ENCODE results near the gene ADAMTS12.

The ADAMTS12 gene
- total RNA-seq, result 0 reads per million in 3 donors

- Histone ChIP-seq H3K4me1 (ENCODE audit: control insufficient read depth, insufficient read depth, low read length, poor library complexity, severe bottlenecking) (no peaks in the 10 kb centered on the region), H3K4me3 (ENCODE audit: insufficient read depth, low read depth, low read length, poor library complexity, severe bottlenecking) (no peak within 1 kb of the TSS), H3K9me3 (ENCODE audit: control insufficient read depth, low read length) (no peaks in the 10 kb centered on the region), H3K36me3 (ENCODE audit: control insufficient read depth, insufficient read depth, low read length) (no peaks in the 10 kb centered on the region), H3K27me3 (replicated peaks; ENCODE audit: control insufficient read depth, insufficient read depth, low read length, poor library complexity, severe bottlenecking) (no peaks in the 10 kb centered on the region), H3K27ac (ENCODE audit: insufficient read depth, low read length, poor library complexity, severe bottlenecking) (no peak within 1 kb of the TSS)
- DNase-seq, result no peak
These were observed at the start of gene ADAMTS12 for GRCh38 chr5:33891788-33892619. Gene ADAMTS12 (minus strand): TSS chr5:33891990. CDS start chr5:33891856, 134 bp downstream.

- H3K27me3 ChIP-seq (replicated peaks; ENCODE audit: control insufficient read depth, insufficient read depth, low read length, poor library complexity, severe bottlenecking), result peaks cover 15% of the 10 kb centered on the region
These were observed 49.3 kb upstream of the ADAMTS12 start for GRCh38 chr5:33941090-33941489.

GRCh38 chr5:33939556-33940262, 47.9 kb upstream of the ADAMTS12 start:
- DNase-seq, result no peak

More at GRCh38 chr5:33941090-33941489, 49.3 kb upstream of the ADAMTS12 start:
- H3K27ac ChIP-seq (ENCODE audit: insufficient read depth, low read length, poor library complexity, severe bottlenecking), result no peak overlapping the region
- no peaks in the 10 kb centered on the region for H3K36me3 ChIP-seq (ENCODE audit: control insufficient read depth, insufficient read depth, low read length)
- no peaks in the 10 kb centered on the region for H3K9me3 ChIP-seq (ENCODE audit: control insufficient read depth, low read length)
- no peaks in the 10 kb centered on the region for H3K4me1 ChIP-seq (ENCODE audit: control insufficient read depth, insufficient read depth, low read length, poor library complexity, severe bottlenecking)
- DNase-seq, result no peak
- H3K4me3 ChIP-seq (ENCODE audit: insufficient read depth, low read depth, low read length, poor library complexity, severe bottlenecking), result no peak overlapping the region

GRCh38 chr5:33938881-33939280, 47.1 kb upstream of the ADAMTS12 start:
- H3K36me3 ChIP-seq (ENCODE audit: control insufficient read depth, insufficient read depth, low read length), result no peaks in the 10 kb centered on the region
- no peak overlapping the region for H3K4me3 ChIP-seq (ENCODE audit: insufficient read depth, low read depth, low read length, poor library complexity, severe bottlenecking)
- peaks cover 15% of the 10 kb centered on the region for H3K27me3 ChIP-seq (replicated peaks; ENCODE audit: control insufficient read depth, insufficient read depth, low read length, poor library complexity, severe bottlenecking)
- H3K4me1 ChIP-seq (ENCODE audit: control insufficient read depth, insufficient read depth, low read length, poor library complexity, severe bottlenecking), result no peaks in the 10 kb centered on the region
- no peak overlapping the region for H3K27ac ChIP-seq (ENCODE audit: insufficient read depth, low read length, poor library complexity, severe bottlenecking)
- no peak for DNase-seq
- no peaks in the 10 kb centered on the region for H3K9me3 ChIP-seq (ENCODE audit: control insufficient read depth, low read length)

More at GRCh38 chr5:33939556-33940262, 47.9 kb upstream of the ADAMTS12 start:
- peaks cover 15% of the 10 kb centered on the region for H3K27me3 ChIP-seq (replicated peaks; ENCODE audit: control insufficient read depth, insufficient read depth, low read length, poor library complexity, severe bottlenecking)
- no peak overlapping the region for H3K4me3 ChIP-seq (ENCODE audit: insufficient read depth, low read depth, low read length, poor library complexity, severe bottlenecking)
- H3K36me3 ChIP-seq (ENCODE audit: control insufficient read depth, insufficient read depth, low read length), result no peaks in the 10 kb centered on the region
- no peaks in the 10 kb centered on the region for H3K4me1 ChIP-seq (ENCODE audit: control insufficient read depth, insufficient read depth, low read length, poor library complexity, severe bottlenecking)
- H3K9me3 ChIP-seq (ENCODE audit: control insufficient read depth, low read length), result no peaks in the 10 kb centered on the region
- no peak overlapping the region for H3K27ac ChIP-seq (ENCODE audit: insufficient read depth, low read length, poor library complexity, severe bottlenecking)

GRCh38 chr5:33938507-33938796, 46.7 kb upstream of the ADAMTS12 start:
- no peak overlapping the region for H3K27ac ChIP-seq (ENCODE audit: insufficient read depth, low read length, poor library complexity, severe bottlenecking)
- H3K27me3 ChIP-seq (replicated peaks; ENCODE audit: control insufficient read depth, insufficient read depth, low read length, poor library complexity, severe bottlenecking), result peaks cover 15% of the 10 kb centered on the region
- no peaks in the 10 kb centered on the region for H3K9me3 ChIP-seq (ENCODE audit: control insufficient read depth, low read length)
- no peak for DNase-seq
- no peak overlapping the region for H3K4me3 ChIP-seq (ENCODE audit: insufficient read depth, low read depth, low read length, poor library complexity, severe bottlenecking)
- H3K36me3 ChIP-seq (ENCODE audit: control insufficient read depth, insufficient read depth, low read length), result no peaks in the 10 kb centered on the region
- H3K4me1 ChIP-seq (ENCODE audit: control insufficient read depth, insufficient read depth, low read length, poor library complexity, severe bottlenecking), result no peaks in the 10 kb centered on the region

- H3K36me3 ChIP-seq (ENCODE audit: control insufficient read depth, insufficient read depth, low read length), result no peaks in the 10 kb centered on the region
- H3K4me3 ChIP-seq (ENCODE audit: insufficient read depth, low read depth, low read length, poor library complexity, severe bottlenecking), result no peak overlapping the region
- peaks cover 15% of the 10 kb centered on the region for H3K27me3 ChIP-seq (replicated peaks; ENCODE audit: control insufficient read depth, insufficient read depth, low read length, poor library complexity, severe bottlenecking)
- H3K4me1 ChIP-seq (ENCODE audit: control insufficient read depth, insufficient read depth, low read length, poor library complexity, severe bottlenecking), result no peaks in the 10 kb centered on the region
- H3K9me3 ChIP-seq (ENCODE audit: control insufficient read depth, low read length), result no peaks in the 10 kb centered on the region
- DNase-seq, result no peak
- no peak overlapping the region for H3K27ac ChIP-seq (ENCODE audit: insufficient read depth, low read length, poor library complexity, severe bottlenecking)
These were observed 46.1 kb upstream of the ADAMTS12 start for GRCh38 chr5:33937707-33938506.

- Histone ChIP-seq H3K27ac (ENCODE audit: insufficient read depth, low read length, poor library complexity, severe bottlenecking) (no peak overlapping the region), H3K4me1 (ENCODE audit: control insufficient read depth, insufficient read depth, low read length, poor library complexity, severe bottlenecking) (no peaks in the 10 kb centered on the region), H3K4me3 (ENCODE audit: insufficient read depth, low read depth, low read length, poor library complexity, severe bottlenecking) (no peak overlapping the region), H3K27me3 (replicated peaks; ENCODE audit: control insufficient read depth, insufficient read depth, low read length, poor library complexity, severe bottlenecking) (peaks cover 15% of the 10 kb centered on the region), H3K9me3 (ENCODE audit: control insufficient read depth, low read length) (no peaks in the 10 kb centered on the region), H3K36me3 (ENCODE audit: control insufficient read depth, insufficient read depth, low read length) (no peaks in the 10 kb centered on the region)
- DNase-seq, result no peak
These were observed 45.4 kb upstream of the ADAMTS12 start for GRCh38 chr5:33937017-33937706.

- Histone ChIP-seq H3K27ac (ENCODE audit: insufficient read depth, low read length, poor library complexity, severe bottlenecking) (no peak within 1 kb of the TSS), H3K4me3 (ENCODE audit: insufficient read depth, low read depth, low read length, poor library complexity, severe bottlenecking) (no peak within 1 kb of the TSS), H3K27me3 (replicated peaks; ENCODE audit: control insufficient read depth, insufficient read depth, low read length, poor library complexity, severe bottlenecking) (peaks cover 15% of the 10 kb centered on the region), H3K9me3 (ENCODE audit: control insufficient read depth, low read length) (no peaks in the 10 kb centered on the region), H3K4me1 (ENCODE audit: control insufficient read depth, insufficient read depth, low read length, poor library complexity, severe bottlenecking) (no peaks in the 10 kb centered on the region), H3K36me3 (ENCODE audit: control insufficient read depth, insufficient read depth, low read length) (no peaks in the 10 kb centered on the region)
- DNase-seq, result no peak
These were observed 44.7 kb upstream of the ADAMTS12 start, which contains the start of gene RXFP3 for GRCh38 chr5:33936381-33937016. Gene RXFP3 (plus strand): TSS chr5:33936386. CDS start chr5:33936741, 355 bp downstream.

- no peak for DNase-seq
These were observed 44.2 kb upstream of the ADAMTS12 start for GRCh38 chr5:33936004-33936380.

More at GRCh38 chr5:33936004-33936380, 44.2 kb upstream of the ADAMTS12 start:
- Histone ChIP-seq H3K9me3 (ENCODE audit: control insufficient read depth, low read length) (no peaks in the 10 kb centered on the region), H3K4me3 (ENCODE audit: insufficient read depth, low read depth, low read length, poor library complexity, severe bottlenecking) (no peak overlapping the region), H3K27me3 (replicated peaks; ENCODE audit: control insufficient read depth, insufficient read depth, low read length, poor library complexity, severe bottlenecking) (peaks cover 15% of the 10 kb centered on the region), H3K36me3 (ENCODE audit: control insufficient read depth, insufficient read depth, low read length) (no peaks in the 10 kb centered on the region), H3K27ac (ENCODE audit: insufficient read depth, low read length, poor library complexity, severe bottlenecking) (no peak overlapping the region), H3K4me1 (ENCODE audit: control insufficient read depth, insufficient read depth, low read length, poor library complexity, severe bottlenecking) (no peaks in the 10 kb centered on the region)
